OCI-LY7 (cell line): Measurements from ENCODE around the gene PDE4A.

Experiments
- CTCF ChIP-seq: fragments of 200-600 bp; sonication (generic); conservative IDR thresholded peaks from 2 replicates; pipeline ENCODE4 v1.5.1; 2014; ENCODE audit warnings: mild to moderate bottlenecking, antibody characterized with exemption, low read length, moderate library complexity, mixed read lengths
- EZH2phosphoT487 ChIP-seq: fragments of 200-600 bp; sonication (generic); IDR thresholded peaks from 2 replicates; pipeline ENCODE4 v1.6.1; 2018; ENCODE audit warnings: low read depth, borderline replicate concordance, mild to moderate bottlenecking, mixed run types, antibody characterized with exemption, low read length, moderate library complexity, mixed read lengths

- TF ChIP-seq CTCF (peak; percentile 56), EZH2phosphoT487 (no peak)
These were observed 58.6 kb downstream of the PDE4A start for GRCh38 chr19:10478903-10479384.
